Tibial nerve (tissue), 4 donors: ENCODE results near the gene STARD9. TPM values are rescaled to one million over a fixed set of nuclear protein-coding genes. Genes with fewer than 3 reads are reported as not detected.

Source experiments
- DNase-seq, 2 donors: peaks; one replicate each; pipeline ENCODE4 v3.0.0-alpha.2; 2019; ENCODE audit warnings: low spot score in 2 of 2
- H3K27ac ChIP-seq, 4 donors: fragments of 200-600 bp; sonication (generic) in 3 of 4; one replicate each; pipeline ENCODE4 v1.5.1; 2017 to 2019; ENCODE audit warnings: mild to moderate bottlenecking in 1 of 4
- H3K27me3 ChIP-seq, 2 donors: fragments of 200-600 bp; sonication (generic) in 1 of 2; one replicate each; pipeline versions ENCODE4 v1.5.1 to v1.6.0; 2017 to 2019
- H3K36me3 ChIP-seq, 3 donors: fragments of 200-600 bp; sonication (generic); one replicate each; pipeline ENCODE4 v1.5.1; 2018 to 2019
- H3K4me1 ChIP-seq, 4 donors: fragments of 200-600 bp; sonication (generic) in 3 of 4; one replicate each; pipeline ENCODE4 v1.5.1; 2017 to 2019
- H3K4me3 ChIP-seq, 4 donors: fragments of 200-600 bp; sonication (generic) in 3 of 4; one replicate each; pipeline ENCODE4 v1.5.1; 2017 to 2019; ENCODE audit warnings: mild to moderate bottlenecking in 1 of 4, moderate library complexity in 1 of 4
- H3K9me3 ChIP-seq, 4 donors: fragments of 200-600 bp; sonication (generic) in 3 of 4; one replicate each; pipeline ENCODE4 v1.5.1; 2017 to 2019
- EP300 ChIP-seq, 2 donors: sonication (generic); formaldehyde crosslinking; IDR thresholded peaks; one replicate each; pipeline ENCODE4 v1.6.1; 2017; ENCODE audit warnings: antibody characterized with exemption in 2 of 2, mild to moderate bottlenecking in 1 of 2
- POLR2A ChIP-seq, 2 donors: fragments of 450-650 bp; IDR thresholded peaks; one replicate each; pipeline ENCODE4 v1.6.1; 2017; ENCODE audit warnings: antibody characterized with exemption in 2 of 2, mild to moderate bottlenecking in 2 of 2, moderate library complexity in 2 of 2
- WGBS, 2 donors: methylation state at CpG; one replicate each; pipeline ENCODE4 v1.1.5; 2018; 5-methylcytosine and 5-hydroxymethylcytosine counted together
- total RNA-seq, 4 donors: library from RNA; depleted of rRNA; stranded (reverse); fragments of >200 nt; gene quantifications; one replicate each; pipeline ENCODE4 v1.1.0, GENCODE V29; 2016
- TF ChIP-seq, protein P1 (sequence below), 5 experiments: fragments of 200-600 bp in 3 of 5; fragments of 450-650 bp in 2 of 5; sonication (generic) in 3 of 5; IDR thresholded peaks; one replicate each; pipeline ENCODE4 v1.5.1; 2016 to 2019; ENCODE audit warnings: antibody characterized with exemption in 5 of 5, mild to moderate bottlenecking in 3 of 5, moderate library complexity in 2 of 5

STARD9 gene
- total RNA-seq, 4 donors from 2014 or later = 66.6 to 95.1 (median 80.3) TPM

DNA sequence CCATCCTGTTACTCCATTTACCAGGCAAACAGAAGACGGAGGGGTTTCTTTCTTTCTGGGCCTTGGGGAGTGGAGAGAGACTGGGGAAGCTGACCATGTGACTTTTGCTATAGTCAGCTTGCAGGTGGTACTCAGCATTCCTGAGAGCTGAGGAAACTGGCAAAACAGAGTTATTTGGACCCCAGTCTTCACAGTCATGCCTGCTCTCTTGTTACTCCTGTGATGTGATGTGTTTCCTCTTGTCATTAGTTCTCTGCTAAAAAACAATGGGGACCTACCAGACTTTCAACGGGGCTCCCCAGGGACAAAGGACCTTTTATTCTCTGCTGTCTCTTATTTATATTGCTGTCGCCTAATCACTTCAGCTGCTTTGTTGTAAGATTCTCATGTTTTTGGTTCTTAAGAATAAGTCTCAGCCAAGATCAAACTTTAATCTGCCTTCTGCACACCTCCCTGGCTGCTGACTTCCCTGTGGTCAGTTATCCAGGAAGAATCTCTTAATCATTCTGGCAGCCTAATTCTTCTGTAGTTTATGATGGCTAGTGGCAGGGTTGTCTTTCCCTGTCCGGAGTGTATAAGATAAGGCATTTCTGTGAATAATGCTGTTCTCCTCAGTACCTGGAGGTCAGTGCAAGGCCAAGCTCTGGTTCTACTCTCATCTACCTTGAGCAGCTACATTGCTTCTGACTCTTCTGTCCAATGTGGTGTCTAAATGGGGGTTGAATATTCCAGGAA is 8.8 kb downstream of the STARD9 start:
- Histone ChIP-seq H3K27ac (peak overlapping the region; percentile 32 to 97 (median 84)), H3K27me3 (no peaks in the 10 kb centered on the region), H3K4me1 (peaks cover 0 to 83% (median 31%) of the 10 kb centered on the region in 4 donors), H3K36me3 (peaks cover 0 to 14% (median 0%) of the 10 kb centered on the region in 3 donors), H3K4me3 (no peak overlapping the region), H3K9me3 (no peaks in the 10 kb centered on the region)
- no peak for DNase-seq
- WGBS, 2 donors = 27 to 30% methylated on average over 4 of the region's 4 CpGs
- no peak for TF ChIP-seq POLR2A (IDR thresholded peaks at IDR 0.05)
- TF ChIP-seq, protein P1, sequence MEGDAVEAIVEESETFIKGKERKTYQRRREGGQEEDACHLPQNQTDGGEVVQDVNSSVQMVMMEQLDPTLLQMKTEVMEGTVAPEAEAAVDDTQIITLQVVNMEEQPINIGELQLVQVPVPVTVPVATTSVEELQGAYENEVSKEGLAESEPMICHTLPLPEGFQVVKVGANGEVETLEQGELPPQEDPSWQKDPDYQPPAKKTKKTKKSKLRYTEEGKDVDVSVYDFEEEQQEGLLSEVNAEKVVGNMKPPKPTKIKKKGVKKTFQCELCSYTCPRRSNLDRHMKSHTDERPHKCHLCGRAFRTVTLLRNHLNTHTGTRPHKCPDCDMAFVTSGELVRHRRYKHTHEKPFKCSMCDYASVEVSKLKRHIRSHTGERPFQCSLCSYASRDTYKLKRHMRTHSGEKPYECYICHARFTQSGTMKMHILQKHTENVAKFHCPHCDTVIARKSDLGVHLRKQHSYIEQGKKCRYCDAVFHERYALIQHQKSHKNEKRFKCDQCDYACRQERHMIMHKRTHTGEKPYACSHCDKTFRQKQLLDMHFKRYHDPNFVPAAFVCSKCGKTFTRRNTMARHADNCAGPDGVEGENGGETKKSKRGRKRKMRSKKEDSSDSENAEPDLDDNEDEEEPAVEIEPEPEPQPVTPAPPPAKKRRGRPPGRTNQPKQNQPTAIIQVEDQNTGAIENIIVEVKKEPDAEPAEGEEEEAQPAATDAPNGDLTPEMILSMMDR (IDR thresholded peaks at IDR 0.05) = no peak
- no peak for TF ChIP-seq EP300 (IDR thresholded peaks at IDR 0.05)

DNA sequence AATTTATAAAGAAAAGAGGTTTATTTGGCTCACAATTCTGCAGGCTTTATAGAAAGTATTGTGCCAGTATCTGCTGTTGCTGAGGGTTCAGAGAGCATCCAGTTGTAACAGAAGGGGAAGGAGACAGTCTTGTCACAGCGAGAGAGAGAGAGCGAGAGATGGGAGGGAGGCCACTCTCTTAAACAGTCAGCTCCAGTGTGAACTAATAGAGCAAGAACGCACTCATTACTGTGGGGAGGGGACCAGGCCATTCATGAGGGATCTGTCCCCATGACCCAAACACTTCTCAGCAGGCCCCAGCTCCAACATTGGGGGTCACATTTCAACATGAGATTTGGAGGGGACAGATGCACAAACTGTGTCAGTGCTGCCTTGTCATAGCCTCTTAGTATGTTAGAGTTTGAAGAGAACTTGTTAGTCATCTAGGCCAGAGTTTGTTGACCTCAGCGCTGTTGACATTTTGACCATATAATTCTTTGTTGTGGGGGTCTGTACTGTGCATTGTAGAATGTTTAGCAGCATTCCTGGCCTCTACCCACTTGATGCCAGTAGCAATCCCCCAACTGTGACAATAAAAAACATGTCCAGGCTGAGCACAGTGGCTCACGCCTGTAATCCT is 15.3 kb downstream of the STARD9 start:
- Histone ChIP-seq H3K27ac (peak overlapping the region; percentile 50 to 93 (median 73)), H3K27me3 (no peaks in the 10 kb centered on the region), H3K4me1 (peaks cover 0 to 79% (median 34%) of the 10 kb centered on the region in 4 donors), H3K36me3 (peaks cover 0 to 14% (median 0%) of the 10 kb centered on the region in 3 donors), H3K9me3 (no peaks in the 10 kb centered on the region), H3K4me3 (no peak overlapping the region)
- no peak for DNase-seq
- WGBS, 2 donors = 51 to 54% methylated on average over 5 of the region's 5 CpGs
- TF ChIP-seq EP300 (IDR thresholded peaks at IDR 0.05) = peak in 1 of 2 donors; percentile 40
- TF ChIP-seq, protein P1 (IDR thresholded peaks at IDR 0.05) = no peak

DNA sequence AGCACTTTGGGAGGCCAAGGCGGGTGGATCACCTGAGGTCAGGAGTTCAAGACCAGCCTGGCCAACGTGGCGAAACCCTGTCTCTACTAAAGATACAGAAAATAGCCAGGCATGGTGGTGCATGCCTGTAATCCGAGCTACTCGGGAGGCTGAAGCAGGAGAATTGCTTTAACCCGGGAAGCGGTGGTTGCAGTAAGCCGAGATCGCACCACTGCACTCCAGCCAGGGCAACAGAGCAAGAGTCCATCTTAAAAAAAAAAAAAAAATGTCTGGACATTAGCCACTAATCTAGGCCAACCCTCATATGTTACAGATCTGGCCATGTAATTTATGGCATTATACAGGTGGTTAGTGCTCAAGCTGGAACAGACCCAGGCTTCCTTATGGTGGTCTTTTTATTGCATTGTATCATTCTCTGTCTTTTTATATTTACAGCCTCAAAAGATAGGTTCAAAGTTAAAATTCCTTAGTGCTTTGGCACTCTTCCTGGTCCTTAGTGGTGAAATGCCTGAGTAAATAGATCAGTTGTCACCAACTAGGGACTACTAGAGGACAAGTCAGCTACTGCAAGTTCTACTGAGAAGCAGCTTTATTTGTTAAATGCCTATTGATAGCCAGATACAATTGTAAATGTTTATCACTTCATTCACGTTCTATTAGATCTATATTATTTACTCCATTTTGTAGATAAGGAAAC is 16.0 kb downstream of the STARD9 start:
- no peak for TF ChIP-seq EP300 (IDR thresholded peaks at IDR 0.05)
- TF ChIP-seq, protein P1 (IDR thresholded peaks at IDR 0.05) = peak; percentile 17 to 41 (median 33)
- H3K27ac ChIP-seq = peak overlapping the region; percentile 50 to 93 (median 73)
- H3K4me3 ChIP-seq = no peak overlapping the region
- WGBS, 2 donors = 43% methylated on average over 10 of the region's 10 CpGs
- no peaks in the 10 kb centered on the region for H3K27me3 ChIP-seq
- DNase-seq = no peak
- peaks cover 0 to 85% (median 36%) of the 10 kb centered on the region in 4 donors for H3K4me1 ChIP-seq
- no peaks in the 10 kb centered on the region for H3K9me3 ChIP-seq
- H3K36me3 ChIP-seq = peaks cover 0 to 7% (median 0%) of the 10 kb centered on the region in 3 donors

DNA sequence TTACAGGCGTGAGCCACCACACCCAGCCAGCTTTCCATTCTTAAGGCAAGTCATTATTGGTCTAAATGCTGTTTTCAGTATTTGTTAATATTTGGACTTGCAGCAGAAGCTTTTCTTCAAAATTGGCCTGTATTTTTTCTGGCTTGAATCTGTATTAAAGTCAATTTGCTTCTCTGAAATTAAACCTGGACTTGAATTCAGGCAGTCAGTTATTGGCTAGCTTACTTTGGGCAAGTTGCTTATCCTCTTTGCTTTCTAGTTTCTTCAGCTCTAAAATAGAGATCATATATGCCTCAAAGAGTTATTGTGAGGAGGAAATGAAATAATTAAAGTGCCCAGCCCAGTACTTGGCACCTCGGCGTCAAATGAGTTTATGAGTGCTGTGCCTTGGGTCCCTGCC is 17.3 kb downstream of the STARD9 start:
- peak overlapping the region; percentile 74 to 93 (median 86) for H3K27ac ChIP-seq
- TF ChIP-seq EP300 (IDR thresholded peaks at IDR 0.05) (no peak), POLR2A (IDR thresholded peaks at IDR 0.05) (no peak)
- TF ChIP-seq, protein P1 (IDR thresholded peaks at IDR 0.05) = no peak
- H3K36me3 ChIP-seq = no peaks in the 10 kb centered on the region
- H3K9me3 ChIP-seq = no peaks in the 10 kb centered on the region
- peak overlapping the region in 1 of 4 donors; percentile 26 for H3K4me3 ChIP-seq
- WGBS, 2 donors = 38 to 44% methylated on average over 3 of the region's 3 CpGs
- H3K27me3 ChIP-seq = no peaks in the 10 kb centered on the region
- DNase-seq = no peak
- H3K4me1 ChIP-seq = peaks cover 0 to 92% (median 43%) of the 10 kb centered on the region in 4 donors
